GM23248 (cell line): ENCODE results near the gene EIF4G1.

ENCODE experiments used
- EZH2 ChIP-seq: fragments of 200-600 bp; sonication (generic); IDR thresholded peaks from 2 replicates; pipeline ENCODE4 v1.6.1; 2018; ENCODE audit warnings: antibody characterized with exemption, mild to moderate bottlenecking; ENCODE audit not compliant: insufficient read depth, poor library complexity, severe bottlenecking
- EZH2phosphoT487 ChIP-seq: fragments of 200-600 bp; sonication (generic); IDR thresholded peaks from 2 replicates; pipeline ENCODE4 v1.6.1; 2018; ENCODE audit warnings: antibody characterized with exemption, moderate library complexity, mild to moderate bottlenecking, low read depth; ENCODE audit not compliant: insufficient read depth

GRCh38 chr3:184317201-184317600 lies 2.8 kb downstream of the EIF4G1 start:
- TF ChIP-seq EZH2 = no peak
- TF ChIP-seq EZH2phosphoT487 = no peak
